HG03066 (cell line): ENCODE data around the gene CEP131.
"Not testable (repeated sequence)": the region's sequence is repeated elsewhere in the genome, so short reads cannot be mapped to it uniquely, and the experiment has no call there.

ENCODE experiments used
- ATAC-seq: cut with Tn5 transposase; IDR thresholded peaks from one replicate; pipeline ENCODE4 v1.9.1; 2021; ENCODE audit warnings: low read depth; ENCODE audit not compliant: unreplicated experiment

Gene CEP131

DNA sequence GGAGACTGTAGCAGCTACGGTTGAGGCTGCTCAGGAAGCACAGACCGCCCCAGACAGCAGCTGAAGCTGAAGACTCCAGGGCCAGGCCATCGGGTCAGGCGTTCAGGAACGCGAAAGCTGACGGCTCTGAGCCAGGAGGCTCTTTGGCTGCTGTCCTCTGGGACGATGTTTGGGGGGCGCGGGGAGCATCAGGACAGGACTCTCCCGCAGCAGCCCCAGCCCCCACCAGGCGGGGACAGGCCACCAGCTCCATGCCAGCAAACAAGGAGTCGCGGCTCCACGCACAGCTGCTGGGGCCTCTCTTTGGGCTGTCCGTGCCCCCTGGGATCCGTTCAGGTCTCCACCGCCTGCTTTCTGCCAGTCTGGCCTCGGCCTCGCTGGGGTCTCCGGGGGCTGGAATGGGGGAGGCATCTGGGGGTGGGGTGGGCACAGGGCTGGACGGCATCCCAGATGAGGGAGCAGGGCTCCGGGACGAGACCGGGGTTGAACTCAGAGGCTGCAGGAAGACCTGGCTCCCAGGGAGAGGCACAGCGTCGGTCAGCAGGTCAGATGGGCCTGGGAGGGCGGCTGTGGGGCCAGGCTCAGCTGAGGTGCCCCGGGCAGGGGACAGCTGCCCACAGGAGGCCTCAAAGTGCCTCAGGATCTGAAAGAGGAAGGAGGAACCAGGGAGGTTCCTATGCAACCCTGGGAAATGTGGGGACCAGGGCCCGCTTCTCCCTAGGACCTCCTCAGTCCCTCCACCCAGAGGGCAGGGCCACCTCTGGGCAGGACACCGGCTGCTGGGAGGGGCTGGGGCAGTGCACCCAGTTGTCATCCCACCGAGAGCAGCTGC, 6.3 kb upstream of the CEP131 start:
- no peak for ATAC-seq

DNA sequence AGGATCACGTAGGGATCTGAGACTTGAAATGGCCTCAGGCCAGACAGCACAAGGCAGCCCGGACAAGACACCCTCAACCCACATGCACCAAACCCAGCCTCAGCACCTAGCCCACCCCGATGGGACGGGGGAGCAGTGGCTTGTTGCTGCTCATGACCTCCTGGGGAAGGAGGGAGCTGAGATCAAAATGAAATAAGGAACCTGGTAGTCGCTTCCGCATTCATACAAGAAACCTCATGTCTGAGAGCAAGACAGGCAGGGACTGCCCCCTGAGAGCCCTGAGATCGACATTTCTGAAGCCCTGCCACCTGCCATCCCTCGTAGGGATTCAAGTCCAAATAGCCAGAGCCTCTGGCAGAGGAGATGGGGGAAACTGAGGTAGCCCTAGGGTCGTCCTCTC, 5.7 kb upstream of the CEP131 start:
- ATAC-seq, result no peak

DNA sequence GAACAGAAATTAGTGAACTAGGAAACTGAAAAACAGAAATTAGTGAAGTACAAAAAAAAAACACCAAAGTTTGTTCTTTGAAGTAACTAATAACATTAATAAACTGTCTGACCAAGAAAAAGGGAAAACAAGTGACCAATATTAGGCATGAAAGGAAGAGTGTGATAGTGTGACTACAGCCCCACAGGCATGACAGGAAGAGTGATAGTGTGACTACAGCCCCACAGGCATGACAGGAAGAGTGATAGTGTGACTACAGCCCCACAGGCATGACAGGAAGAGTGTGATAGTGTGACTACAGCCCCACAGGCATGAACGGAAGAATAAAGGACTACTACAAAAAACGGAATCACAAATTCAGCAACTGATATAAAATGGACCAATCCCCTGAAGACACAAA, 4.9 kb upstream of the CEP131 start:
- ATAC-seq, result not testable (repeated sequence)

DNA sequence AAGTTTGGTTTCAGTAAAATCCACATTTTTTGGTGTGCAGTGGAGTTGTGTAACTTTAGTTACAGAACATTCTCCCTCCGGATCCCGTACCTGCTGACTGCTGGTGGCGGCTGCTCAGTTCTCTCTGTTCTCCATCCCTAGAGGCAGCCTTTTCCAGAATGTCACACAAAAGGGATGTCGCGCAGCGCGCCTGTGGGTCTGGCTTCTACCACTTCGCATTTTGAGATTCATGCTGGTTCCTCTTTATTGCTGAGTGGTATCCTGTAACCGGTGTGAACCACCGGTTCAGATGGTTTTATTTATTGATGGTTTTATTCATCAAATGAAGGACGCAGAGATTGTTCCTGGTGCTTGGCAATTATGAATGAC, 981 bp upstream of the CEP131 start:
- ATAC-seq, result no peak

DNA sequence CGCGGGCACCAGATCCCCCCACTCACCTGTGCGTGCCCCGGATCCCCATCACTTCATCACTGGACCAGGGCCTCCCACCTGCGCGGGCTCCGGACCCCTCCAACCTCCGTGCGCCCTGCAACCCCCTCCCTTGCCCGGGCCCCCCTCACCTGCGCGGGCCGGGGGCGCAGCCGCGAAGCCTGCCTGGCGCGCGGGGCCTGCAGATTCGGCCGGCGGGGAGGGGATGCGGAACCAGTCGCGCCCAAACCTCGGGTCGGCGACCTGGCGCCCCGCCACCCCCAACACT, 202 bp downstream of the CEP131 start:
- ATAC-seq, result no peak

DNA sequence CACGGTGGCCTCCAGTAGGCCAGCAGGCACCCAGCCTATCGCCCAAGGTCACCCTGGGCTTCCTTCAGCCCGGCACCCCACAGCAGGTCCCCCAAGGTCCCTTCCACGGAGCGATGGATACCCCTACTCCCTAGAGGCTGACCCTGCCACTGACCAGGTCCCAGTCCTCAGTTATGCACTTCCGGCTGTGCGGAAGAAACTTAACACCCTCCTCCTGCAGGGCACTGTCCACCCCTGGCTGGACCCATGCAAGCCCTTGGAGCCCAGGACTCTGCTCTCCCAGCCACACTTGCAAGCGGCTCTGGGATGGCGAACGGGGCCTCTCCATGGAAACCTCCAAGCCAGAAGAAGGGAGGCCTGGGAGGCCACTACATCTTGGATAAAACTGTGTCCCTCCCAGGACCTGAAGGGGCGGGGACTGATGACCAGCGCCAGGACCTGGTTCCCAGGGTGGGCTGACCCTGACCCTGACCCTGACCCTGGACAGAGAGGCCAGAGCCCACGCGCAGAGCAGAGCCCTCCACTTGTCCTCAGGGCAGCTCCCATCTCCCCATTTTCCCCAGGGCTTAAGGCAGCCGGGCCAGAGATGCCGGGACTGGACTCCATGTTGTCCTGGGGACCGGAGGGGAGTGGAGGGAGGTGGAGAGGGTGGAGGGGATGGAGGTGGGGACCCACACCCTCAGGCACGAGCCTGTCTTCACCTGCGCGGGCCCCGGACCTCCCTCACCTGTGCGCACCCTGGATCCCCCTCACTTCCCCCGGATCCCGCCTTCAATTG, 734 bp downstream of the CEP131 start:
- no peak for ATAC-seq

DNA sequence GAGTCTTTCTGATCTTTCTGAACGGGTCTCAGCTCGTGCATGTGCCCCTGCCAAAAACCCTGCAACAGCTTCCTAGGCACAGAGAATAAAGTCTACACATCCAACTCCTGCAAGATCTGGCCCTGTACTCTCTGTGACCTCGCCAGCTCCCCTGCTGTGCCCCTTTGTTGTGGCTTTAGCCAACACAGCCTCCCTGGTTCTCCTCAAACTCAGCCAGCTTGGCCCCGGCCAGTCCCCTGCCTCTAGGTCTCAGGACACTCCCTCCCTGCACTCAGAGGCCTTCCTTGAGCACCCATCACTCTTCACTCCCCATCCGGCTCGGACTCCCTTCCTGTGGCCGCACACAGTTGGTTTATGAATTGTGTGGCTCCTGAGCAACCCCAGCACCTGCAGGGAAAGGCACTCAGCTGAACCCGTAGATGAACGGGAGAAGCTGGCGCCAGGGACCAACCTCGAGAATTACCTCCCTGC, 1.4 kb downstream of the CEP131 start:
- no peak for ATAC-seq

DNA sequence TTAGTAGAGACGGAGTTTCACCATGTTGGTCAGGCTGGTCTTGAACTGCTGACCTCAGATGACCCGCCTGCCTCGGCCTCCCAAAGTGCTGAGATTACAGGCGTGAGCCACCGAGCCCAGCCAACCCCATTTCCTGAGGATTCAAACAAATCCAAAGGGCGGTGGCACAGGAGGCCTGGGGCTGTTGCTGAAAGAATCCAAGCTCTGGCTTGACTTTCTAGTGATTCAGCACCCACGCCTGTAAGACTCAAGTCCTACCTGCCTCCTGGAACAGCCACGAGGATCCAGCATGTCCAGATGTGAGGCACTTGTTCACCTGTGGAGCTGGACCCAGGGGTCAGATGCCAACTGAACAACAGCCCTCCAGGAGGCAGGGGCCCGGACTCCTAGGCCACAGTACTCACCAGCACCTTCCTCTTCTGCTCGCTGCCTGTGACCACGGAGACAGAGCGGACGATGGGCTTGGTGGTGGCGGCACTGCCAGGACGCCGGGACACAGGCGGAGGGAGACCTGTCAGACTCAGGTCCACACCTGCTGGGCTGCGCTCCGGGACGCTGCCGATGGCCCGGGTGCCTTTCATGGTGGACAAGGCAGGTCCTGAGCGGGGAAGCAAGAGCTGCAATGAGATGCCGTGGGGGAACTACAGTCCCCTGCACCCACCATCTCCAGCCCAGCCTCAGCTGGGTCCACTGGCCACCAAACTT, 3.1 kb downstream of the CEP131 start:
- no peak for ATAC-seq

DNA sequence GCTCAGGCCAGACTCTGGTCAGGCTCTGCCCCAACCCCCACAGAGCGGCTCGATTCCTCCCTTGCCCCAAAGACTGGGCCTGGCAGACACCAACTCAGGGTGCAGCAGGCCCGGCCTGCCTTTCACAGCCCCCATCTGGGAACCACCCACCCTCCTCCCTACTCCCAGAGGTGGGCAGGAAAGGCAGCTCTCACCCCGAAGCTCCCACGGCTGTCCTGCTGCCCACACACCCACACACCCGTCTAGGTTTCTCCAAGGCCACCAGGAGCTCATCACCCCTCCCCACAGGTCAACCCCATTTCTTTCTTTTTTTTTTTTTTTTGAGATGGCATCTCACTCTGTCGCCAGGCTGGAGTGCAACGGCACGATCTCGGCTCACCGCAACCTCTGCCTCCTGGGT, 3.8 kb downstream of the CEP131 start:
- ATAC-seq, result no peak

DNA sequence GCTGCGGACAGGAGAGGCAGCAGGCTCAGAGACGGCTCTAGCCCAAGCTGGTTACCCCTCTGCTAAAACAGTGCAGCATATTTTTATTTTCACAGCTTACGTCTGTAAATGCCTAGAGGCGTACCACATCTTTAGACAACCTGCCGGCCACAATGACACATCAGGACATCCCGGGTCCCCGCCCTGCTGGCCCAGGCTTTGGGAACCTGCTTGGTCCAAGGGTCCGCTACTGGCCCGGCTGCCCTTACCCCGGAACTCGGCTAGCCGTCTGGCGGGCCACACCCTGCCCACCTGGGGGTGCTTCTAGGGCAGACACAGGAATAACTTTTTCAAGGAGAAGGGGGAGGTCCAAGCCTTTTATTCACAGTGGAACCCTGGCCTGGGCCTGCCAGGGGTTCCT, 4.3 kb downstream of the CEP131 start:
- no peak for ATAC-seq

DNA sequence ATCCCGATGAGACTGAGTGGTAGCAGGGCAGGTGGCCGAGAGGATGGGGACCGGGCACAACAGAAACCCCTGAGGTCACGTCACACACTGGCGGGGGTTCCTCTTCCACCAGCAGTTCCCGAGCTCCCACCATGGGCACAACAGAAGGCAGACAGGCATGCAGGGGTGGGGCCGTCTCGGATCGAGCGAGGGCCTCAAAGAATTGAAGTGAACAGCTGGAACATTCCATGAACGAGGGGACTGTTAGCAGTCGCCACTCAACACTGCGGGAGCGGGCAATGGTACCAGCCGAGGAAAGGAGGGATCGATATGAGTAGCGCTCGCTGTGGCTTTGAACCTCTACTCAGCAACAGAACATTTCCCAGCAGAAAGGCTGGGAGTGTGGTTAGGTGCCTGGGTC, 5.3 kb downstream of the CEP131 start:
- no peak for ATAC-seq

DNA sequence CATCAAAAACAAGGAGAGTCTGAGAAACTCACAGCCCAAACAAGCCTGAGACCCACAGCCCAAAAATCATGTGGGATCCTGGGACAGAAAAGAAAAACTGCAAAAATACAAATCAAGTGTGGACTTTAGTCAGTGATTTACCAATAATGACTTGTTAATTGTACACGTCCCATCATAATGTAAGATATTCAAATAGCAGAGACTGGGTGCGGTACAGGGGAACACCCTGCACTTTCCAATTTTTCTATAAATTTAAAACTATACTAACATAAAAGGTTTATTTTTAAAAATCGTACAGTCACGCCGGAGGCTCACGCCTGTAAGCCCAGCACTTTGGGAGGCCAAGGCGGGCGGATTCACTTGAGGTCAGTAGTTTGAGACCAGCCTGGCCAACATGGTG, 8.8 kb downstream of the CEP131 start:
- no peak for ATAC-seq

DNA sequence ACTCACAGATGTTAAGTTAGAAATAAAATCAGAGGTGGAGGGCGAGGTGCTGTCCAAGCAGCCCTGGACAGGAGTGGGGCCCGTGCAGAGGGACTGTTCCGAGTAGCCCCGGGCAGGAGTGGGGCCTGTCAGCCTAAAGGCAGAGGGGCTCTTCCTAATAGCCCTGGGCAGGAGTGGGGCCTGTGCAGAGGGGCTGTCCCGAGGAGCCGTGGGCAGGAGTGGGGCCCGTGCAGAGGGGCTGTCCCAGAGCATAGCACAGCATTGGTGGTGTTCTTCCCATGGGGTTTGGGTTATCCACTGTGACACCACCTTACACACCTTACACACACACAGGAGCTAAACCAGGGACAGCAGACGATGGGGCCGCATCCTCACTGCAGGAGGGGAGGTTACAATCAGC, 10.4 kb downstream of the CEP131 start:
- ATAC-seq, result no peak

DNA sequence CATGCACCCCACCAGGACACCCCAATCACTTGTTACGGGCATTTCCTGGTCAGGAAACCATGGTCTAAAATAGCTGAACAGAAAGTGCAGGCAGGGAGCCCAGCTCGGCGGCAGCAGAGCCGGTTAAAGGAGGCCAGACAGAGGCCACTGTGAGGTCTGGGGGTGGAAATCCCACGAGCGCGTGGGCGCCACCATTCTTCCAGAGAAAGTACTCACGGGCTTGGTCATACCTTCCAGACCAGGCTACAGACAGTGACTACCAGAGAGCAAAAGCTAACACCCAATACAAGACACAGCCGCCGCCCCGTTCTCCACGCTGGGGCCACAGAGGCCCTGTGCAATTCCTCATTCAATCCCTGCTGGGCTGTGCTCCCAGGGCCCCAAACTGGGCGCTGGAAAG, 11.9 kb downstream of the CEP131 start:
- ATAC-seq, result no peak

DNA sequence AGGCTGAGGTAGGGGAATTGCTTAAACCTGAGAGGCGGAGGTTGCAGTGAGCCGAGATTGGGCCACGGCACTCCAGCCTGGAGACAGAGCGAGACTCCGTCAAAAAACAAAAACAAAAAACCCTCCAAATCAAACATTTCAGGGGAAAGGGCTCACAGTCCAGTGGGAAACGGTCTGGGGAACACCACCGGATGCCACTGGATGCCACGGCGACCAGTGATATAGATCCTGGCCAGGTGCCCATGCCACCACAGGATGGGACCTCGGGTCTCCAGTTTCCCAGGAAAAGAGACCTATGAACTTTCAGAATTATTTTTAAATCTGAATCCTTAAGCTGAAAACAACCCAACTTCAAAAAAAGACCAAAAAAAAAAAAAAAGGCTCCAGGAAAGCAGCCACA, 12.3 kb downstream of the CEP131 start:
- ATAC-seq, result no peak

DNA sequence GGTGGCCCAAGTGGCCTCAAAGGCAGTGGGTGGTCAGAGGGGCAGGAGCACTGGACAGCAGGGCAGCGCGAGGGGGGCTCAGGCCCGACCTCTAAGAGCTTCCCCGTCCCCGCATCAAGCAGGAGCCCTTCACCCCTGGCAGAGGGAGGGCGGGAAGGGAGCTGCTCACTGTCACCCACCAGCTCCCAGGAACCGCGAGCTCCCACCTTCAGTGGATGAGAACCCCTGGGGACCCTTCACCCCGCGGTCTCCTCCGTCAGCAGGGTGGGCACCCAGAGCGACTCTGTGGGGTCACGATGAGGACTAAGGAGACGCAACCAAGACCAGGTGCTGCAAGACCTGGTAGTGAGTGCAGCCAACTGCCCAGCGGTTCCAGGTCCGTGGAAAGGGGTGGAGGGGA, 13.6 kb downstream of the CEP131 start:
- no peak for ATAC-seq

DNA sequence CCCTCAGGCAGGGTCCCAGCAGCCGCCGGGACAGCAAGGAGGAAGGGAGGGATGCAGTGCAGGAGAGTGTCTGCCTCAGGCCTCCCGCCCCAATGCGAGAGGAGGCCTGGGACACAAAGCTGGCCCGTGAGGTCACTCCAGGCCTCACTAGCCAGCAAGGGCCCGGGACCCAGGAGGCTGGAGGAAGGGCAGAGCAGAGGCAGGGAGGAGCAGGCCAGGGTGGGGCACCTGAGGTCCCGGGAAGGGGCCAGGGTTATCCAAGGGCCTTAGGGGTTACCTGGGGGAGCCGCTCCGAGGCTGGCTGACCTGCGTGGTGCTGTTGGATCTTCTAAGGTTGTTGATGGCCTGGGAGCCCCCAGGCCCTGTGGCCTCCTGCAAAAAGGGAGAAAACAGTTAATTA, 14.1 kb downstream of the CEP131 start:
- ATAC-seq, result no peak

DNA sequence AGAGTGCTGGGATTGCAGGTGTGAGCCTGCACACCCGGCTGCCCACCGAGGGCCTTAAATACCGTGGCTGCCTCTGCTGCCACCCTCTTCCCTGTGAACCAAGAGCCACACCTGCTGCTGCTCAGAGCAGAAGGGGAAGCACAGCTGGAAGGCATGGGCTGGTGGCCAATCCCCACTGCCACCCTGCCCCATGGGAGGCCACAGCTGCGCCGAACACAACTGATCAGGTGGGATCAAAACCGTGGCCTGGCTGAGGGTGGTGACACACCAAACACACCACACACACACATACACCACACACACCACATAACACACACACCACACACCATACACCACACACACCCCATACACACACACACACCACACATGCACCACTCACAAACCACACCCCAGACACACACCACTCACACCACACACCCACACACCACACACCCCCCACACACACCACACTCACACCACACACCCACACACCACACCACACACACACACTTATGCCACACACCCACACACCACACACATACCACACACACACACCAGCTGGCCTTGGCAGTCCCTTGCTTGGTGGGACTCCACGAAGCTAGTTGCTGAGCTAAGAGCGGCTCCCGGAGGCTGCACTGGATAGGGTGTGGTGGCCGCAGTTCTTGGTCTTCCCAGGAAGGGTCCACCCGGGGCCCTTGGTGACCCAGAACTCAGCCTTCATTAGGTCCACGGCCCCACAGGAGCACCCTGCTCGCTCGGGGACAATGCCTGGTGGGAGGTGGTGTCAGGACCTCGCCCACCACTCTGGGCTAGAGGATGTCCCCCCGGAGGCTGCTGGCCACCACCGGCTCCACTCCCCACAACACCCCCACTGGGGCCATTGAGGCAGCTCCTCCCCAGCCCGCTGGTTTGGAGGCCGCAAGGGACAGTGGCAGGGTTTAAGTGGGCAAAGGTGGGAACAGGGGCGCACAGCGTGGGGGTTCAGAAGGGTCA, 14.9 kb downstream of the CEP131 start:
- no peak for ATAC-seq

DNA sequence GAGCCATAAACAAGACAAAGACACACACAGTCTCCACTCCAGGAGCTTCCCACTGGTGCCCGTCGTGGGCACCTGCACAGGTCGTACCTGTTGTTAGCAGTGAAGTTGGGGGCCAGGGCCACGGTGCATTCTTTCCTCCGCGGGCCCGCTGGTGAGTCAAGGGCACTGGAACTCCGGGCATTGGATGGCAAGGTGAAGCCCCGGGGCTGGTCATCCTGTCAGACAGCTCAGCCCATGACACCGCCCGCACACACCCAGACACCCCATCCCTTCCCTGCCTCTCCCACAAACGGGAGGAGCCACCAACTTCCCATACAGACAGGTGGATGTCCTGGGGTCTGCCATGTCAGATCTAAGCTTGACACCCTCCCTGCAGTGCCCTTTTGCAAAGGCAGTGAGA, 16.1 kb downstream of the CEP131 start:
- ATAC-seq, result no peak

DNA sequence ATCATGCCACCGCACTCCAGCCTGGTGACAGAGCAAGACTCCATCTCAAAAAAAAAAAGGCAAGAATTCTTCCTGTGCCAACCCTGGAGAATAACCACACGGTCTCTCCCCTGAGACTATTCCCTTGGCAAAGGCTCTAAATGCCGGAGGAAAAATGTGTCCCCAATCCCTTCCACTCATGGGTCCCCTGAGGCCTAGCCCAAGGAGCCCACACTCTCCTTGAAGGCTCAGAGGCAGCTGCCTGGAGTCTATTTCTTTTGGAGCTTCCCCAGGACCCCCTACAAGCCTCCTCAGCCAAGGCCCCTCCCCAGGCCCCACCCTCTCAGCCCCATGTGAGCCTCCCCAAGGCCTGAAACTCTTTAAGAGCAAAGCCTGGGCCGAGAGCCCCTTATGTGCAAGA, 16.6 kb downstream of the CEP131 start:
- no peak for ATAC-seq

DNA sequence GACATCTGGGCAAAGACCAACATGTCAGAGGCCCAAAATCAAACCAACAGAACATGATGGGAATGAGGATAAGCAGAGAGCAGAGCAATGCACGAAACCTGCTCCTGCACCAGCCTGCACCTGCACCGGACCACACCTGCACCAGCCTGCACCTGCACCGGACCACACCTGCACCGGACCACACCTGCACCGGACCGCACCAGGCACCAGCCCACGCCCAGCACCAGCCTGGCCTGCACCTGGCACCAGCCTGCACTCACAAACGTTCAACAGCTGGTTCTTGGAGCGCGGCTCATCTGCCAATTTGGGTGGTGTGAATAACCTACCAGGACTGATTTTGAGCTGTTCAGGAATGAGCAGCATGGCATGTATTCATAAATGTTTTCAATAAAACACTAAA, 18.2 kb downstream of the CEP131 start:
- no peak for ATAC-seq
